NCI-H146 treated with DMSO at 0.1 percent for 48 hours (cell line): ENCODE data around the gene INPP5F.

ENCODE experiments used
- DNase-seq: peaks from one replicate; lab custom pipeline; 2025; ENCODE audit not compliant: unreplicated experiment; lab: John Stamatoyannopoulos, UW

The INPP5F gene

GRCh38 chr10:119807960-119808697 is 82.3 kb downstream of the INPP5F start:
- DNase-seq, result peak; percentile 63

- no peak for DNase-seq
Measured at GRCh38 chr10:119811122-119811521, 85.3 kb downstream of the INPP5F start.

GRCh38 chr10:119812684-119813083 is 86.8 kb downstream of the INPP5F start:
- DNase-seq, result no peak

DNA sequence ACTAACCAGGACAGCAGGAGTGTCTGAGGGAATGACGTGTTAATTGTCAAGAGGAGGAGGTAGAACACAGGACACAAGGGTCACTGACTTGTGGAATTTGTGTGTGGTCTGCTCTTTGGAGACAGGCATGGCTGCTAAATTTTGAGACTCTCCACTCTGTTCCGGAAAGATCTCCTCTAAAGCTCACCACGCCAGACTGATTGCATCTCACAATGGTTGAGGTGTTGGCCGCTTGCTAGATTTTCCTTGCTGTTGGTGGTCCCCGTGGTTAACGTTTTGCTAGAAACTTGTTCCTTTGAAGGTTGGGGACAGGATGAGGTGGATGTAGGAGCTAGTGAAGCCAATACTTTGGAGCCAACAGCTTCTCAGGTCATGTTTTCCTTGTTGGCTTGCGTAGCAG is 89.8 kb downstream of the INPP5F start:
- no peak for DNase-seq

GRCh38 chr10:119817991-119818888 is 92.4 kb downstream of the INPP5F start:
- no peak for DNase-seq

GRCh38 chr10:119818889-119819270 is 93.0 kb downstream of the INPP5F start:
- no peak for DNase-seq

DNA sequence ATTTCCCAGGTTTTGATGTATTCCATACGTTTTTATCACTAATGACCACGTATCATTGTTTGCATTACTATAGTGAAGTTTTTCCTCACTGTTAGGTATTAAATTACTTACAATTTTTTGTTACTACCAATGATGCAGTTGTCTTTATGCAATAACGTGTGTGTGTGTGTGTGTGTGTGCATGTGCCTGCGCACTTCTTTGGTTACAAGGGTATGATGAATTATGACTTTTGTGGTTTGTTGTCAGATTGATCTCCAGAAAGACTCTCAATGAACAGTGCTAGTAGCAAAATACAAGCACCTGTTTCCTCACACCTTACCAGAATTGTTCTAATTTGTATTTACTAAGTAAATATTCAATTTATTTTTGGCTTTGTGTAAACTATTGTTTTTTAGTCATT is 95.3 kb downstream of the INPP5F start:
- no peak for DNase-seq

- DNase-seq, result no peak
Measured at GRCh38 chr10:119824299-119824698, 98.4 kb downstream of the INPP5F start.

GRCh38 chr10:119826771-119827170 is 100.9 kb downstream of the INPP5F start:
- DNase-seq, result no peak

- no peak for DNase-seq
Measured at GRCh38 chr10:119827430-119827829, 101.6 kb downstream of the INPP5F start.

DNA sequence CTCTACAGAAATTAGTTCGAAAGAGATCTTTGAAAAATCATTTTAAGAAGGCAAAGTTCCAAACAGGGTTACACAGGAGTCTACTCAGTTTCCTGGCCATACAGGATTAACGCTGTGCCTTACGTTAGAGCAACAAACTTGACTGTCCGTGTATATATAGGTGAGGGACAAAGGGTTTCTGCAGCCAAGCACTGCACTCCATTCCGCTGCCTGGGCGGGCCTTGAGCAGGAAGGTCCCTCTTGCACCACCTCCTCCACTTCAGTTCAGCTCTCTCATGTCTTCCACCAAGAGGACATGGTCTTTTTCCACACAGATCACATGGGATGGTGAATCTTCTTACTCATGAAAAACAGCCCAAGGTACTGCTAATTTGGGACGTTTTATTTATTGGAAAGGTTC is 103.6 kb downstream of the INPP5F start:
- DNase-seq, result no peak

DNA sequence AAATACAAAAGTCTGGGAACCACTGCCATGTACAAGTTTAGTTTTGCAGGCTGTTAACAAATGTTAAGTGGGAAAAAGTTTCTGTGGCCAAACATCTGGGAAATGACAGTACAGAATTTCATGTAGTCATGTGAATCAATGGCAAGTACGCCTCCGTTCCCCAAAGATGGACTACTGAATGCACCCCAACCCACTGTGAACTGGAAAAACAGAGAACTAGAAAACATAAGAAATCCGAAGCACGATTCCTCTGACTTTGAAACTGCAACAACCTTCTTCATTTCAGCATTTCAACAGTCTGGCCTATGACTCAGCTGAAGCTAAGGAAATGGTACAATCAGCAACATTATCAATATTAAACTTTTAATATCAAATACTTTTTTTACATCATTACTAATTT is 105.0 kb downstream of the INPP5F start:
- DNase-seq, result no peak

DNA sequence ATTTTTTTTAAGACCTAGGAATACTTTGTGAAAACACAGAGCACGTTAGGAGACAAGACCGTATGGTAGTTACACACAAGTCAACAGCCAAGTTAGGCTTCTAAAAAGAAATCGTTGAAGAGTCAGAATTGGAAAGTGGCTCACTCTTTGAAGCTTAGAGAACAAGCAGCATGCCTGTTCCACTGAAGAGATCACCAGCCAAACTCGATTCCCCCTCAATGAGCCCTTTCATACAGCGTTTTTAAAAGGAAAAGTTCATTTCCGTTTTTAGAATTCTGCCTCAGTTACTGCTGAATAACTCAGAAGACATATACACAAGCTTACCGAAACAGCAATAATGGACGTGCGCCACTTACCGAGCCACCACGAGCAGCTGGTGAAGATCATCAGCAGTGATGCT is 105.8 kb downstream of the INPP5F start:
- DNase-seq, result no peak

- DNase-seq, result no peak
Measured at GRCh38 chr10:119832951-119833350, 107.1 kb downstream of the INPP5F start.

DNA sequence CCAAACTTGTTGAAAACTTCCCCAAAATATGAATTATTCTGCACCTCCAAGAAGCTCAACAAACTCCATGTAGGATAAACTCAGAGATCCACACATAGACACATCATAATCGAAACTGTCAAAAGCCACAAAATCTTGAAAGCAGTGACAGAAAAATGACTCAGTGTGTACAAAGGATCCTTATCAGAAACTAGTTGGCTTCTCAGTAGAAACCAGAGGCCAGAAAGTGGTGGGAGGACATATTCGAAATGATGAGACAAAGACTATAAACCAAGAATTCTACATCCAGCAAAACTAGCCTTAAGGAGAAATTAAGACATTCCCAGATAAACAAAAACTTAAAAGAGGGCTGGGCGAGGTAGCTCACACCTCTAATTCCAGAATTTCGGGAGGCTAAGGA is 108.3 kb downstream of the INPP5F start:
- no peak for DNase-seq

DNA sequence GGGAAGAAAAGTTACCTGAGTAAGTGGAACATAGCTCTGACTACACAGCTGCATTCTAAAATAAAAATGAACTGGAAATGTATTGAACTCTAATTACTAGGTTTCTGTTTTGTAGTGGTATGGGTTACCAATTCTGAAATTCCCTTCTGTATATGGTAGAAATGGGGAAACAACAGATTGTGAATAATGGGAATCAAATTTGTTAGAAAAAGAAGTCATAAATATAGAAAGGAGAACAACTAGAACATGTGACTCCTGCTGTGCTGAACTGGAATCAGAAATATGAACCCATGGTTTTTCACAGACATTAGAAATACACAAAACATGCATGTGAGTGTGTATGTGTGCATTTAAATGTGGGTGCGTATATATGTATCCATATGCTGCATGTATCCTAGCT is 119.8 kb downstream of the INPP5F start:
- DNase-seq, result no peak

DNA sequence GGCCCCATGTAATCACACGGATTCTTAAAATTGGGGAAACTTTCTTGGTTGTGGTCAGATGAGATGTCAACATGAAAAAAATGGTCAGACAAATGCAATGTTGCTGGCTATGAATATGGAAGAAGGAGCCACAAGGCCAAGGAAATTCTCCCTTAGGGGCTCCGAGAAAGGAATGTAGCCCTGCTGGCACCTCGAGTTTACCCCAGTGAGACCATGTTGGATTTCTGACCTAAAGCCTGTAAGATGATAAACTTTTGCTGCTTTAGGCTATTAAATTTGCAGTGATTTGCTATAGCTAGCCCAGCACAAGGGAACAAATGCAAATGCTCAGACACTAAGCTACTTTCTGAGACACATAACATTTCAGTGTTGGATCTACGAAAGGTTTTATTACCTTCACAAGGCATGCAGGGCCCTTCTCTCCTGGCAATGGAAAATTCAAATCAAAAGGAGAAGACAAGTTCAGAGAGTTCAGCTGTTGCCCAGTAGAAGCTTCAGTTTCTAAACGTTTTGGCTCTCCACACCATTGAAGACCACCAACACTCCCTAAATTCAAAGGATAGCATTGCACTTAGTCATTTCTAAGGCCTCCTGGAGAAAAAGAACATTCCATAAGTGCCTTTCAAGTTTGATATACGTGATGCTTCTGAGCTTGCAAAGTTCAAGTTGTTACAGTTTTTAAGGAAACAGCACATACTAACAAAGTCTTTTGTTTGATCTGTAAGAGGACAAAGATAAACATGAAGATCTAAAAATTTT is 123.4 kb downstream of the INPP5F start:
- DNase-seq, result no peak

GRCh38 chr10:119849944-119850343 is 124.1 kb downstream of the INPP5F start:
- no peak for DNase-seq

- no peak for DNase-seq
Measured at GRCh38 chr10:119852277-119852676, 126.4 kb downstream of the INPP5F start.

DNA sequence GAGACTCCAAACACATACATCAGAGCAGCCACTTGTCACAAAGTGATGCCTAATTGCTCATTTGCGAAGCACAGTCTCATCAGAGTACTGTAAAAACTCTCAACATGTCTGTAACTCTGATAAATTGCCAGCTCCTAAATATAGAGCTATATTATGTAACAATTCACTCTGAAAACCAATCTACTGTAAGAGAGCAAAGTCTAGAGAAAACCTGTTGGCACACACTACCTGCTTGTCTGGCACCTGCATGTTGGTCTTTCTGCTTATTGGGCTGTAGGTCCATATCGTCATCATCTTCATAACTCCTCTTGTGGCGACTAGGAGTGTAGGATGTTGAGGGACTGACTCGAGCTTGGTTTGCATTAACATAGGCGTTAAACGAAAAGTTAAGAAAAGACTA is 127.0 kb downstream of the INPP5F start:
- DNase-seq, result no peak

GRCh38 chr10:119853574-119853973 is 127.7 kb downstream of the INPP5F start:
- no peak for DNase-seq

GRCh38 chr10:119858063-119858462 is 132.2 kb downstream of the INPP5F start:
- no peak for DNase-seq
